ENCODE measurements around the gene UNC79. TPM values are rescaled to one million over a fixed set of nuclear protein-coding genes. Genes with fewer than 3 reads are reported as not detected.

The UNC79 gene
- total and polyA plus RNA-seq, 10 of the 15 experiments (the other 5 are each of a cell fraction or from before 2014, with no cell fraction given) = 0.04 to 0.29 (median 0.14) TPM

- TF ChIP-seq ZNF592 (IDR thresholded peaks at IDR 0.05) (no peak), RFX5 (IDR thresholded peaks at IDR 0.05; ENCODE audit: low read depth, low read length) (no peak), RBBP5 (conservative IDR thresholded peaks at IDR 0.05) (no peak), CBX3 (IDR thresholded peaks at IDR 0.05; ENCODE audit: borderline replicate concordance, low read depth) (no peak), ZNF207 (IDR thresholded peaks at IDR 0.05; ENCODE audit: borderline replicate concordance) (no peak)
These were observed 33.5 kb downstream of the UNC79 start (continued) for GRCh38 chr14:93464271-93464670.

- Histone ChIP-seq H3K27ac (ENCODE audit: control insufficient read depth, insufficient read depth) (no peak overlapping the region), H3K27me3 (replicated peaks in 1 of 2; ENCODE audit: control insufficient read depth in 2 of 2, insufficient read depth in 2 of 2, low read length in 1 of 2) (no peaks in the 10 kb centered on the region), H3K36me3 (ENCODE audit: control insufficient read depth in 2 of 2, insufficient read depth in 2 of 2, low read length in 1 of 2) (no peaks in the 10 kb centered on the region), H3K4me3 (no peak overlapping the region), H3K9ac (ENCODE audit: control insufficient read depth, insufficient read depth, low read length) (no peak overlapping the region), H2AFZ (ENCODE audit: control insufficient read depth, low read depth, low read length) (no peak overlapping the region), H3K4me1 (ENCODE audit: control insufficient read depth, insufficient read depth, low read length) (no peaks in the 10 kb centered on the region), H3K4me2 (ENCODE audit: control insufficient read depth, insufficient read depth) (no peak overlapping the region), H4K20me1 (ENCODE audit: control insufficient read depth, insufficient read depth) (no peaks in the 10 kb centered on the region), H3K9me3 (replicated peaks; ENCODE audit: control insufficient read depth, insufficient read depth, low read length) (no peaks in the 10 kb centered on the region), H3K79me2 (ENCODE audit: control insufficient read depth, insufficient read depth, low read length) (no peaks in the 10 kb centered on the region)
- intact Hi-C loops (cut with micrococcal nuclease; ENCODE audit: unreplicated experiment) (no loop called here), in situ Hi-C loops (cut with MboI) (no loop called here)
- no peak for ATAC-seq
- no peak for TF ChIP-seq SUZ12 (IDR thresholded peaks at IDR 0.05; ENCODE audit: unreplicated experiment)
- TF ChIP-seq KLF5 (IDR thresholded peaks at IDR 0.05; ENCODE audit: partially characterized antibody) = no peak
- no peak for TF ChIP-seq FOS (IDR thresholded peaks at IDR 0.05; ENCODE audit: borderline replicate concordance, extremely low read depth, insufficient read length)
- TF ChIP-seq NR2C2 (IDR thresholded peaks at IDR 0.05; ENCODE audit: borderline replicate concordance, control insufficient read depth, insufficient read length, low read depth) = no peak
- no peak for TF ChIP-seq E2F4 (IDR thresholded peaks at IDR 0.05; ENCODE audit: low read depth, low read length)
- TF ChIP-seq POU2F2 (IDR thresholded peaks at IDR 0.05; ENCODE audit: borderline replicate concordance, low read depth, low read length) = no peak
- no peak for TF ChIP-seq ZBTB4 (CRISPR knock-in tag; IDR thresholded peaks at IDR 0.05)
- TF ChIP-seq SMAD1 (IDR thresholded peaks at IDR 0.05; ENCODE audit: low read depth, partially characterized antibody) = no peak
- TF ChIP-seq YBX1 (IDR thresholded peaks at IDR 0.05) = no peak
- ChIA-PET POLR2A (no interaction called here), CTCF (interaction anchor here (0.9 to 1.2 kb wide), 2 partner anchors 143 to 158 kb away, joined by 3 read pairs; no protein-coding TSS in a partner anchor), RAD21 (ENCODE audit: unreplicated experiment) (no interaction called here), SMC1A (ENCODE audit: uncharacterized antibody, unreplicated experiment) (interaction anchor here (1.2 to 1.4 kb wide), 2 partner anchors 58 to 245 kb away, joined by 3 read pairs; no protein-coding TSS in a partner anchor)
- 46% methylated on average over 6 of the region's 6 CpGs for WGBS (ENCODE audit: insufficient coverage, insufficient replicate concordance, low lambda C conversion rate, missing lambda C conversion rate)
- BruUV-seq (replicated peaks) = no TSS peak
- DNase-seq (ENCODE audit: low read depth, low spot score) = no peak
- FAIRE-seq = no peak
These were observed 44.7 kb downstream of the UNC79 start for GRCh38 chr14:93475471-93475870.
